HepG2 (cell line): ENCODE results near the gene TRIM31. TPM values are rescaled to one million over a fixed set of nuclear protein-coding genes. Genes with fewer than 3 reads are reported as not detected.

Experiments
- CAMTA2 ChIP-seq: sonication (generic); formaldehyde crosslinking; IDR thresholded peaks from 2 replicates; pipeline ENCODE4 v1.4.0; 2020; ENCODE audit warnings: mild to moderate bottlenecking, missing genetic modification reagents, borderline replicate concordance
- DNMT3B ChIP-seq: conservative IDR thresholded peaks from 2 replicates; pipeline ENCODE4 v1.6.1; 2016; ENCODE audit warnings: missing biosample characterization, control low read depth
- FOSL2 ChIP-seq: sonication (generic); formaldehyde crosslinking; IDR thresholded peaks from 2 replicates; pipeline ENCODE4 v1.4.0; 2020; ENCODE audit warnings: missing genetic modification reagents
- HNRNPH1 ChIP-seq: fragments of 200-400 bp; formaldehyde crosslinking; optimal IDR thresholded peaks from 2 replicates; pipeline ENCODE3; 2017; ENCODE audit warnings: mild to moderate bottlenecking, low read depth, low read length
- MIXL1 ChIP-seq: IDR thresholded peaks from 2 replicates; pipeline ENCODE4 v1.6.1; 2016
- MLLT10 ChIP-seq: sonication (generic); formaldehyde crosslinking; IDR thresholded peaks from 2 replicates; pipeline ENCODE4 v1.4.0; 2020; ENCODE audit warnings: missing genetic modification reagents
- NFKBIZ ChIP-seq: IDR thresholded peaks from 2 replicates; pipeline ENCODE4 v1.6.1; 2018; ENCODE audit warnings: missing genetic modification reagents, missing compliant biosample characterization
- SALL1 ChIP-seq: sonication (generic); formaldehyde crosslinking; IDR thresholded peaks from 2 replicates; pipeline ENCODE4 v1.8.0; 2022; ENCODE audit warnings: mild to moderate bottlenecking, missing genetic modification reagents
- SRSF9 ChIP-seq: fragments of 200-400 bp; formaldehyde crosslinking; IDR thresholded peaks from 2 replicates; pipeline ENCODE4 v1.6.1; 2018; ENCODE audit warnings: borderline replicate concordance, mild to moderate bottlenecking, low read depth, low read length; ENCODE audit not compliant: insufficient read depth, poor library complexity, severe bottlenecking
- U2AF1 ChIP-seq: fragments of 200-400 bp; formaldehyde crosslinking; optimal IDR thresholded peaks from 2 replicates; pipeline ENCODE3; 2017; ENCODE audit warnings: mild to moderate bottlenecking, low read depth, low read length
- ZC3H4 ChIP-seq: sonication (generic); formaldehyde crosslinking; IDR thresholded peaks from 2 replicates; pipeline ENCODE4 v1.4.0; 2020; ENCODE audit warnings: missing genetic modification reagents, borderline replicate concordance
- ZFP36L1 ChIP-seq: sonication (generic); formaldehyde crosslinking; IDR thresholded peaks from 2 replicates; pipeline ENCODE4 v1.8.0; 2022; ENCODE audit warnings: mild to moderate bottlenecking, missing genetic modification reagents, moderate library complexity
- ZFP62 ChIP-seq: sonication (generic); formaldehyde crosslinking; IDR thresholded peaks from 2 replicates; pipeline ENCODE4 v1.4.0; 2020; ENCODE audit warnings: missing genetic modification reagents
- ZFP82 ChIP-seq: sonication (generic); formaldehyde crosslinking; IDR thresholded peaks from 2 replicates; pipeline ENCODE4 v1.5.1; 2020; ENCODE audit warnings: mild to moderate bottlenecking, missing genetic modification reagents, borderline replicate concordance
- ZNF598 ChIP-seq: sonication (generic); formaldehyde crosslinking; IDR thresholded peaks from 2 replicates; pipeline ENCODE4 v1.5.1; 2020; ENCODE audit warnings: mild to moderate bottlenecking, missing genetic modification reagents, borderline replicate concordance
- ZNF660 ChIP-seq: sonication (generic); formaldehyde crosslinking; IDR thresholded peaks from 2 replicates; pipeline ENCODE4 v1.5.1; 2020; ENCODE audit warnings: mild to moderate bottlenecking, low read depth, missing genetic modification reagents, borderline replicate concordance
- ZSCAN31 ChIP-seq: sonication (generic); formaldehyde crosslinking; IDR thresholded peaks from 2 replicates; pipeline ENCODE4 v1.5.0; 2020; ENCODE audit warnings: low read depth, mild to moderate bottlenecking, missing genetic modification reagents
- polyA plus RNA-seq, 8 experiments: library from polyadenylated mRNA; depleted of rRNA in 3 of 8; stranded (reverse) in 7 of 8; unstranded in 1 of 8; fragments of >200 nt; fragmentation: Illumina TruSeq in 4 of 8; extraction: Trizol in 4 of 8; gene quantifications; 2 replicates each; pipeline versions ENCODE4 v1.2.1 to v1.2.3, GENCODE V29; 2011 to 2016; ENCODE audit warnings: low read depth in 4 of 8, missing spikeins in 1 of 8, mixed read lengths in 1 of 8; ENCODE audit not compliant: insufficient read depth in 1 of 8
- total RNA-seq, 5 experiments: library from RNA; depleted of rRNA; stranded (reverse); fragments of >200 nt; fragmentation: Illumina TruSeq; extraction: Trizol; gene quantifications; 2 replicates each; pipeline ENCODE4 v1.2.3, GENCODE V29; 2016; ENCODE audit warnings: low read depth in 1 of 5
- TF ChIP-seq, protein P1 (sequence below): sonication (generic); formaldehyde crosslinking; IDR thresholded peaks from 2 replicates; pipeline ENCODE4 v1.4.0; 2020; ENCODE audit warnings: missing genetic modification reagents
- TF ChIP-seq, protein P2 (sequence below): sonication (generic); formaldehyde crosslinking; IDR thresholded peaks from 2 replicates; pipeline ENCODE4 v1.5.1; 2020; ENCODE audit warnings: mild to moderate bottlenecking, missing genetic modification reagents, borderline replicate concordance
- TF ChIP-seq, protein P3 (sequence below): sonication (generic); formaldehyde crosslinking; IDR thresholded peaks from 2 replicates; pipeline ENCODE4 v1.4.0; 2020; ENCODE audit warnings: missing genetic modification reagents, borderline replicate concordance
- TF ChIP-seq, protein P4 (sequence below): sonication (generic); formaldehyde crosslinking; IDR thresholded peaks from 2 replicates; pipeline ENCODE4 v1.8.1; 2023; ENCODE audit warnings: missing genetic modification reagents, mild to moderate bottlenecking, borderline replicate concordance

The TRIM31 gene
- total and polyA plus RNA-seq, 2 of the 13 experiments (the other 11 are each of a cell fraction or from before 2014, with no cell fraction given) = 0.13 to 0.51 TPM

DNA sequence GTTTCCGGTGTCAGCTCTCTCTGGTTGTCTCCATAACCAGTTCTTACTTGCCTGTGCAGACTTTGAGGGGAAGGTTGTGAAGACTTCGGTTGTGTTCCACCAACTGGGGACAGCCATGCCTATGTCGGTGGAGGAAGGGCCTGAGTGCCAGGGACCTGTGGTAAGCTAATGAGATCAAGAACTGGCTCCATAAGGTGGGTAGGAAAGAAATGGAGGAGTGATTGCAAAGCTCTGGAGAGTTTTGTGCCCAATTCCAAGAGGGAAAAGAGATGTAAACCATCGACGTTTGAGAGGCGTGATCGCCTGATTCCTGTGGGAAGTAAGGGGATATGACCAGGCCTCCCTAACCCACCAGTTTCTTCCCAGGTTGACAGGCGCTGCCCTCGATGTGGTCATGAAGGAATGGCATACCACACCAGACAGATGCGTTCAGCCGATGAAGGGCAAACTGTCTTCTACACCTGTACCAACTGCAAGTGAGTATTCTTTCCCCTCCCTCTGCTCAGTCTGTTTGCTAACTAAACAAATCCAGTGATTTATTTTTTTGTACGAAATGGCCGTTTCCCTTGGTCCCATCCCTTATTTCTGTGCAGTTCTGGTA, 50.9 kb downstream of the TRIM31 start (continued):
- TF ChIP-seq ZFP62 (CRISPR knock-in tag) = no peak
- TF ChIP-seq DNMT3B (CRISPR knock-in tag) = 0 out of 2 replicates have a peak, but pooled peaks have one; percentile 77
- TF ChIP-seq, protein P1, sequence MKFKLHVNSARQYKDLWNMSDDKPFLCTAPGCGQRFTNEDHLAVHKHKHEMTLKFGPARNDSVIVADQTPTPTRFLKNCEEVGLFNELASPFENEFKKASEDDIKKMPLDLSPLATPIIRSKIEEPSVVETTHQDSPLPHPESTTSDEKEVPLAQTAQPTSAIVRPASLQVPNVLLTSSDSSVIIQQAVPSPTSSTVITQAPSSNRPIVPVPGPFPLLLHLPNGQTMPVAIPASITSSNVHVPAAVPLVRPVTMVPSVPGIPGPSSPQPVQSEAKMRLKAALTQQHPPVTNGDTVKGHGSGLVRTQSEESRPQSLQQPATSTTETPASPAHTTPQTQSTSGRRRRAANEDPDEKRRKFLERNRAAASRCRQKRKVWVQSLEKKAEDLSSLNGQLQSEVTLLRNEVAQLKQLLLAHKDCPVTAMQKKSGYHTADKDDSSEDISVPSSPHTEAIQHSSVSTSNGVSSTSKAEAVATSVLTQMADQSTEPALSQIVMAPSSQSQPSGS = no peak
- no peak for TF ChIP-seq ZFP36L1
- TF ChIP-seq, protein P2, sequence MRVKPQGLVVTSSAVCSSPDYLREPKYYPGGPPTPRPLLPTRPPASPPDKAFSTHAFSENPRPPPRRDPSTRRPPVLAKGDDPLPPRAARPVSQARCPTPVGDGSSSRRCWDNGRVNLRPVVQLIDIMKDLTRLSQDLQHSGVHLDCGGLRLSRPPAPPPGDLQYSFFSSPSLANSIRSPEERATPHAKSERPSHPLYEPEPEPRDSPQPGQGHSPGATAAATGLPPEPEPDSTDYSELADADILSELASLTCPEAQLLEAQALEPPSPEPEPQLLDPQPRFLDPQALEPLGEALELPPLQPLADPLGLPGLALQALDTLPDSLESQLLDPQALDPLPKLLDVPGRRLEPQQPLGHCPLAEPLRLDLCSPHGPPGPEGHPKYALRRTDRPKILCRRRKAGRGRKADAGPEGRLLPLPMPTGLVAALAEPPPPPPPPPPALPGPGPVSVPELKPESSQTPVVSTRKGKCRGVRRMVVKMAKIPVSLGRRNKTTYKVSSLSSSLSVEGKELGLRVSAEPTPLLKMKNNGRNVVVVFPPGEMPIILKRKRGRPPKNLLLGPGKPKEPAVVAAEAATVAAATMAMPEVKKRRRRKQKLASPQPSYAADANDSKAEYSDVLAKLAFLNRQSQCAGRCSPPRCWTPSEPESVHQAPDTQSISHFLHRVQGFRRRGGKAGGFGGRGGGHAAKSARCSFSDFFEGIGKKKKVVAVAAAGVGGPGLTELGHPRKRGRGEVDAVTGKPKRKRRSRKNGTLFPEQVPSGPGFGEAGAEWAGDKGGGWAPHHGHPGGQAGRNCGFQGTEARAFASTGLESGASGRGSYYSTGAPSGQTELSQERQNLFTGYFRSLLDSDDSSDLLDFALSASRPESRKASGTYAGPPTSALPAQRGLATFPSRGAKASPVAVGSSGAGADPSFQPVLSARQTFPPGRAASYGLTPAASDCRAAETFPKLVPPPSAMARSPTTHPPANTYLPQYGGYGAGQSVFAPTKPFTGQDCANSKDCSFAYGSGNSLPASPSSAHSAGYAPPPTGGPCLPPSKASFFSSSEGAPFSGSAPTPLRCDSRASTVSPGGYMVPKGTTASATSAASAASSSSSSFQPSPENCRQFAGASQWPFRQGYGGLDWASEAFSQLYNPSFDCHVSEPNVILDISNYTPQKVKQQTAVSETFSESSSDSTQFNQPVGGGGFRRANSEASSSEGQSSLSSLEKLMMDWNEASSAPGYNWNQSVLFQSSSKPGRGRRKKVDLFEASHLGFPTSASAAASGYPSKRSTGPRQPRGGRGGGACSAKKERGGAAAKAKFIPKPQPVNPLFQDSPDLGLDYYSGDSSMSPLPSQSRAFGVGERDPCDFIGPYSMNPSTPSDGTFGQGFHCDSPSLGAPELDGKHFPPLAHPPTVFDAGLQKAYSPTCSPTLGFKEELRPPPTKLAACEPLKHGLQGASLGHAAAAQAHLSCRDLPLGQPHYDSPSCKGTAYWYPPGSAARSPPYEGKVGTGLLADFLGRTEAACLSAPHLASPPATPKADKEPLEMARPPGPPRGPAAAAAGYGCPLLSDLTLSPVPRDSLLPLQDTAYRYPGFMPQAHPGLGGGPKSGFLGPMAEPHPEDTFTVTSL (CRISPR knock-in tag) = no peak
- TF ChIP-seq NFKBIZ (CRISPR knock-in tag) = no peak
- TF ChIP-seq, protein P3, sequence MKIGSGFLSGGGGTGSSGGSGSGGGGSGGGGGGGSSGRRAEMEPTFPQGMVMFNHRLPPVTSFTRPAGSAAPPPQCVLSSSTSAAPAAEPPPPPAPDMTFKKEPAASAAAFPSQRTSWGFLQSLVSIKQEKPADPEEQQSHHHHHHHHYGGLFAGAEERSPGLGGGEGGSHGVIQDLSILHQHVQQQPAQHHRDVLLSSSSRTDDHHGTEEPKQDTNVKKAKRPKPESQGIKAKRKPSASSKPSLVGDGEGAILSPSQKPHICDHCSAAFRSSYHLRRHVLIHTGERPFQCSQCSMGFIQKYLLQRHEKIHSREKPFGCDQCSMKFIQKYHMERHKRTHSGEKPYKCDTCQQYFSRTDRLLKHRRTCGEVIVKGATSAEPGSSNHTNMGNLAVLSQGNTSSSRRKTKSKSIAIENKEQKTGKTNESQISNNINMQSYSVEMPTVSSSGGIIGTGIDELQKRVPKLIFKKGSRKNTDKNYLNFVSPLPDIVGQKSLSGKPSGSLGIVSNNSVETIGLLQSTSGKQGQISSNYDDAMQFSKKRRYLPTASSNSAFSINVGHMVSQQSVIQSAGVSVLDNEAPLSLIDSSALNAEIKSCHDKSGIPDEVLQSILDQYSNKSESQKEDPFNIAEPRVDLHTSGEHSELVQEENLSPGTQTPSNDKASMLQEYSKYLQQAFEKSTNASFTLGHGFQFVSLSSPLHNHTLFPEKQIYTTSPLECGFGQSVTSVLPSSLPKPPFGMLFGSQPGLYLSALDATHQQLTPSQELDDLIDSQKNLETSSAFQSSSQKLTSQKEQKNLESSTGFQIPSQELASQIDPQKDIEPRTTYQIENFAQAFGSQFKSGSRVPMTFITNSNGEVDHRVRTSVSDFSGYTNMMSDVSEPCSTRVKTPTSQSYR (CRISPR knock-in tag) = no peak
- no peak for TF ChIP-seq MLLT10 (CRISPR knock-in tag)
- TF ChIP-seq ZSCAN31 (CRISPR knock-in tag) = no peak
- TF ChIP-seq MIXL1 (CRISPR knock-in tag) = no peak
- TF ChIP-seq CAMTA2 (CRISPR knock-in tag) = no peak
- no peak for TF ChIP-seq FOSL2 (CRISPR knock-in tag)
- TF ChIP-seq, protein P4, sequence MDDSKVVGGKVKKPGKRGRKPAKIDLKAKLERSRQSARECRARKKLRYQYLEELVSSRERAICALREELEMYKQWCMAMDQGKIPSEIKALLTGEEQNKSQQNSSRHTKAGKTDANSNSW (CRISPR knock-in tag) = no peak
- no peak for TF ChIP-seq ZC3H4 (CRISPR knock-in tag)
- TF ChIP-seq ZNF660 (CRISPR knock-in tag) = no peak
- TF ChIP-seq SRSF9 = no peak
- TF ChIP-seq ZNF598 (CRISPR knock-in tag) = no peak
- TF ChIP-seq SALL1 = peak; percentile 59
- no peak for TF ChIP-seq ZFP82 (CRISPR knock-in tag)
- TF ChIP-seq HNRNPH1 = no peak
- TF ChIP-seq U2AF1 = no peak
